Ishikawa (cell line): ENCODE data around the gene CLIC3.

Experiments used
- CREB1 ChIP-seq: IDR thresholded peaks from 2 replicates; pipeline ENCODE4 v1.6.1; 2012; ENCODE audit warnings: low read depth
- EGR1 ChIP-seq: IDR thresholded peaks from 2 replicates; pipeline ENCODE4 v1.6.1; 2012
- EP300 ChIP-seq: IDR thresholded peaks from 2 replicates; pipeline ENCODE4 v1.6.1; 2012; ENCODE audit warnings: borderline replicate concordance
- FOXM1 ChIP-seq: IDR thresholded peaks from 2 replicates; pipeline ENCODE4 v1.6.1; 2012; ENCODE audit warnings: low read depth, borderline replicate concordance
- MAX ChIP-seq: IDR thresholded peaks from 2 replicates; pipeline ENCODE4 v1.6.1; 2012
- RAD21 ChIP-seq: IDR thresholded peaks from 2 replicates; pipeline ENCODE4 v1.6.1; 2012; ENCODE audit warnings: low read depth
- TAF1 ChIP-seq: IDR thresholded peaks from 2 replicates; pipeline ENCODE4 v1.6.1; 2012; ENCODE audit warnings: low read depth, mild to moderate bottlenecking
- TEAD4 ChIP-seq: IDR thresholded peaks from 2 replicates; pipeline ENCODE4 v1.6.1; 2012
- YY1 ChIP-seq: IDR thresholded peaks from 2 replicates; pipeline ENCODE4 v1.6.1; 2012; ENCODE audit warnings: low read depth
- TF ChIP-seq, protein P1 (sequence below): IDR thresholded peaks from 2 replicates; pipeline ENCODE4 v1.6.1; 2012; ENCODE audit warnings: low read depth, mild to moderate bottlenecking
- TF ChIP-seq, protein P2 (sequence below): IDR thresholded peaks from 2 replicates; pipeline ENCODE4 v1.6.1; 2012

DNA sequence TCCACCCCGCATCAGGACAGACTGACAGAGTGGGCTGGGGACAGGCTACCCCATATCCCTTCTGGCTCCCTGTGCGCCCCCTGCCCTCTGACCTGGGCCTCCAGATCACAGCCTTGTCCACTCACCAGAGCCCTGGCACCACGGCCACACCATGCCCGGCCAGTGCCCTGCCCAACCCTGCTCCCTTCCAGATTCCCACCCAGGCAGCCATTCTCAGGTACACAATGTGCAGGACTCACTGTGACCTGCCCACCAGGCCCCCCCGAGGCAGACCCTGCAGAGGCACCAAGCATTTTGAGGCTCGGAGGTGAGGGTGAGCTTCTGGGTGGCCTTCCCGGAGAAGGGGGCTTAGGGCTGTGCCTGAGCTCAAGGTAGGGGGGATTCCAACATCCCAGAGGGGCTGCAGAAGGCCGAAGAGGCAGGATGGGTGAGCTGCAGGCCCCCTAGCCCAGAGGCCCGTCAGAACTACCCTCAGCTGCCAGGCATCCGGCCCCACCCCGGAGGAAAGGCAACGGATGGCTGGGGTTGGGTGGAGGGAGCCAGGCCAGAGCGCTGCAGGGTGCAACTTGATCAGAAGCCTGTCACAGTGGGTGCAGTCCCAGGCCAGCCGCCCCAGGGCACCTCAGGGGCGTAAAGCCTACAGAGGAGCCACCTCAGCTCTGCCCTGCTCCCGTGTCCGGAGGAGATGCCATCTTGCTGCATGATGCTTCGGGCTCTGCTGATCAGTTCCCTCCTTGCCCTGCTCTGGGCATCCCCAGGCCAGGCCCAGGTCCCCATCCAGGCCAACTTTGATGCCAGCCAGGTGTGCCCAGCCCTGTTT, 13.9 kb downstream of the CLIC3 start, which contains the start of gene LCNL1:
- TF ChIP-seq MAX (no peak), CREB1 (no peak), YY1 (no peak), EP300 (no peak), FOXM1 (no peak), TAF1 (no peak), EGR1 (no peak), RAD21 (no peak), TEAD4 (no peak)
- TF ChIP-seq, protein P1, sequence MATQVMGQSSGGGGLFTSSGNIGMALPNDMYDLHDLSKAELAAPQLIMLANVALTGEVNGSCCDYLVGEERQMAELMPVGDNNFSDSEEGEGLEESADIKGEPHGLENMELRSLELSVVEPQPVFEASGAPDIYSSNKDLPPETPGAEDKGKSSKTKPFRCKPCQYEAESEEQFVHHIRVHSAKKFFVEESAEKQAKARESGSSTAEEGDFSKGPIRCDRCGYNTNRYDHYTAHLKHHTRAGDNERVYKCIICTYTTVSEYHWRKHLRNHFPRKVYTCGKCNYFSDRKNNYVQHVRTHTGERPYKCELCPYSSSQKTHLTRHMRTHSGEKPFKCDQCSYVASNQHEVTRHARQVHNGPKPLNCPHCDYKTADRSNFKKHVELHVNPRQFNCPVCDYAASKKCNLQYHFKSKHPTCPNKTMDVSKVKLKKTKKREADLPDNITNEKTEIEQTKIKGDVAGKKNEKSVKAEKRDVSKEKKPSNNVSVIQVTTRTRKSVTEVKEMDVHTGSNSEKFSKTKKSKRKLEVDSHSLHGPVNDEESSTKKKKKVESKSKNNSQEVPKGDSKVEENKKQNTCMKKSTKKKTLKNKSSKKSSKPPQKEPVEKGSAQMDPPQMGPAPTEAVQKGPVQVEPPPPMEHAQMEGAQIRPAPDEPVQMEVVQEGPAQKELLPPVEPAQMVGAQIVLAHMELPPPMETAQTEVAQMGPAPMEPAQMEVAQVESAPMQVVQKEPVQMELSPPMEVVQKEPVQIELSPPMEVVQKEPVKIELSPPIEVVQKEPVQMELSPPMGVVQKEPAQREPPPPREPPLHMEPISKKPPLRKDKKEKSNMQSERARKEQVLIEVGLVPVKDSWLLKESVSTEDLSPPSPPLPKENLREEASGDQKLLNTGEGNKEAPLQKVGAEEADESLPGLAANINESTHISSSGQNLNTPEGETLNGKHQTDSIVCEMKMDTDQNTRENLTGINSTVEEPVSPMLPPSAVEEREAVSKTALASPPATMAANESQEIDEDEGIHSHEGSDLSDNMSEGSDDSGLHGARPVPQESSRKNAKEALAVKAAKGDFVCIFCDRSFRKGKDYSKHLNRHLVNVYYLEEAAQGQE, result no peak
- TF ChIP-seq, protein P2, sequence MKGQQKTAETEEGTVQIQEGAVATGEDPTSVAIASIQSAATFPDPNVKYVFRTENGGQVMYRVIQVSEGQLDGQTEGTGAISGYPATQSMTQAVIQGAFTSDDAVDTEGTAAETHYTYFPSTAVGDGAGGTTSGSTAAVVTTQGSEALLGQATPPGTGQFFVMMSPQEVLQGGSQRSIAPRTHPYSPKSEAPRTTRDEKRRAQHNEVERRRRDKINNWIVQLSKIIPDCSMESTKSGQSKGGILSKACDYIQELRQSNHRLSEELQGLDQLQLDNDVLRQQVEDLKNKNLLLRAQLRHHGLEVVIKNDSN, result no peak
